Stimulated activated CD4-positive, alpha-beta T cell treated with anti-CD3 and anti-CD28 coated beads, Interleukin-4, amount 100 ng/mL, for 48 hours (primary cell): ENCODE data around the gene TOM1.
A peak's percentile ranks its signal among the peaks of the same experiment; 100 is the strongest.

Source experiments
- DNase-seq, 2 donors: peaks; one replicate each; pipeline ENCODE4 v3.0.0-alpha.2; 2020; ENCODE audit warnings: low read depth in 2 of 2

The TOM1 gene

GRCh38 chr22:35299673-35300499 is at the start of gene TOM1:
TSS of gene TOM1 (plus strand) at chr22:35299894. CDS start at chr22:35299929, 35 bp downstream.
- peak; percentile 94 to 98 for DNase-seq

GRCh38 chr22:35250156-35250555 is 49.5 kb upstream of the TOM1 start:
- no peak for DNase-seq

GRCh38 chr22:35253946-35254345 is 45.7 kb upstream of the TOM1 start:
- no peak for DNase-seq

GRCh38 chr22:35257002-35257320 is 42.7 kb upstream of the TOM1 start:
- no peak for DNase-seq

GRCh38 chr22:35257321-35258190 is 42.1 kb upstream of the TOM1 start, which contains the start of gene HMGXB4:
TSS of gene HMGXB4 (plus strand) at chr22:35257493. CDS start at chr22:35262391, 4,898 bp downstream.
- peak; percentile 74 to 82 for DNase-seq

DNA sequence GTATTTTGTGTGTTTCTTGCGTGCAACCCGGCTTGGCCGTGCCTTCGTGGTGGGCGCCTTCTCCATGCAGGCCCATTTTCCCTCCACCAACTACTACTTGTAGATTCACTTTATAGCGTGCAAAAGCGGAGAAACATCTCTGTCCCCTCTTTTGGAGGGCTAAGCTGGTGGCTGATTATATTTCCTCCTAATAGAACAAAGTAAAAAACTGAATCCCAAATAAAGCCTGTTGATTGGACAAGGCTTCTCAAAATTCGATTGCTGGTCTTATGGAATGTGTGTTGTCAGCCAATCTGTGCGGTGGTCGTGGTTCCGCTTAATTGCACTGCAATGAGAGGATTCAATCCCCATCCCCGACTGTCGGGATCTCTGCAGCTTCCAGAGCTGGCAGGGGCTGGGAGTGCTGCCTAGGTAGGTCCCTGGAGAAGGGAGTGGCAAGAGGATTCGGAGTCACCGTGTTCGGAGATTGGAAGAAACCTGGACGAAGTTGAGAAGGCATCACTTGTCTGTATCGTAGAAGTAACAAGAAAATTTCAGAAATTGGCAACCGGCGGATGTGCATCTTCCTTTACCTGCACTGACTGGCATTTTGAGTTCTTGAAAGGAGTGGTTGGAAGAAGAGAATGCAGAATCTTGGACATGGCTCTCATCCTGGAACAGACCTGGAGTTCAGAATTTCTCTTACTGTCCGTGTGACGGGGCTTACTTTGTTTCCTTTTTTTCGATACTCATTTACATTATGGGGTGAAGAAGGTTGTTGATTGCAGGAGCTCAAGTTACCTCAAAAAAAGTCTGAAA is 41.3 kb upstream of the TOM1 start:
- no peak for DNase-seq

- DNase-seq: no peak
These were observed 34.7 kb upstream of the TOM1 start for GRCh38 chr22:35264986-35265385.

GRCh38 chr22:35266277-35266676 is 33.4 kb upstream of the TOM1 start:
- DNase-seq: no peak

DNA sequence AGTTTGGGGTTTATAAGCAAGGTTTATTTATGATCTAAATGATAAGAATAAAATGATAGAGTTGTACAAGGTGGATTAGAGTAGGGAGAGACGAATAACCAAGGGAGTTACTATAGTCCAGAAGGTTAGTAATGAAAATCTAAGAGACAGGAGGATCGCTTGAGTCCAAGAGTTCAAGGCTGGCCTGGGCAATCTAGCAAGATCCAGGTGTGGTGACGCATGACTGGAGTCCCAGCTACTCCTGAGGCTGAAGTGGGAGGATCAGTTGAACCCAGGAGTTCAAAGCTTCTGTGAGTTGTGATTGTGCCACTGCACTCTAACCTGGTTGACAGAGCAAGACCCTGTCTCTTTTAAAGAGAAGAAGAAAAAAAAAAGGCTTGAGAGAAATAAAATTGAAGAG is 30.1 kb upstream of the TOM1 start:
- no peak for DNase-seq

- no peak for DNase-seq
These were observed 25.4 kb upstream of the TOM1 start for GRCh38 chr22:35274154-35274871.

- no peak for DNase-seq
These were observed 24.1 kb upstream of the TOM1 start for GRCh38 chr22:35275580-35275979.

GRCh38 chr22:35276019-35276418 is 23.7 kb upstream of the TOM1 start:
- no peak for DNase-seq

GRCh38 chr22:35288116-35288515 is 11.6 kb upstream of the TOM1 start:
- DNase-seq: no peak

GRCh38 chr22:35292786-35293185 is 6.9 kb upstream of the TOM1 start:
- DNase-seq: no peak

DNA sequence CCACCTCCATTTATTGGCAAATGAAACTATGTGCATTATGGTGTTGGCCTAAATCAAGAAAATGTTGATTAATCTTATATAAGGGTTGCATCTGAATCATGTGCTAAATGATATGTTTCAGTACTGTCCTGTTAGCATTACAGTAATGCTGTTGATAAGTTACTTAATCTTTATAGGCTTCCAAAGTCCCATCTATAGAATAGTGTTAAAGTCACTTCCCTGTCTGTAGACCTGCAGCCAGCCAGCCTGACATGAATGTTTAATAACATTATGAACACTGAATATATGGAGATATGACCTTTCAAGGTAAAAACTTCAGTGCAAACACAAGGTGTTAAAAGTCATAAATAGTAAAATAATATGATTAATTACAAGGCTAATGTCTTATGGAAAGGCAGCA is 3.6 kb upstream of the TOM1 start:
- DNase-seq: no peak

- DNase-seq: no peak
These were observed 449 bp upstream of the TOM1 start for GRCh38 chr22:35299217-35299672.

GRCh38 chr22:35301372-35301874 is 1.7 kb downstream of the TOM1 start:
- no peak for DNase-seq

DNA sequence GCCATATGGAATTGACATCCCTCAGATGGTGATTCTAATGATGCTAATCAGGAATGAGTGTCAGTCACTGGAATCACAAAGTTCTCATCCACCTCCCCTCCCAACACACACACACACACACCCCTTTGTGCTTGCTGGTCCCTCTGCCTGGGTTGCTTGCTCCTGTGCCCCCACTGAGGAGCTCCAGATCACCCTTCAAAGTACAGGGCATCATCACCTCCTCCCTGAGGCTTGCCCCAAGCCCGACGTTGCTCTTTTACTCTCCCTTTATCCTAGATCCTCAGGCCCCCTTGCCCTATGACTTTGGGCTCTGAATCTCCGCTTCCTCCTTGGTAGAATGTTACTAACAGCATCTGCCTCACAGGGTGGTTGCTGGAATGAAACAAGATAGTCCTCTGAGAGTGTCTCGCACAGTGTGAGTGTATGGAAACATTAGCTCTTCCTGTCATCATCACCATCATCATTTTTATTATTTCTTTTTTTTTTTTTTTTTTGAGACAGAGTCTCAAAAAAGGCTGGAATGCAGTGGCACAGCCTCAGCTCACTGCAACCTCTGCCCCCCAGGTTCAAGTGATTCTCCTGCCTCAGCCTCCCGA is 3.4 kb downstream of the TOM1 start:
- DNase-seq: no peak

DNA sequence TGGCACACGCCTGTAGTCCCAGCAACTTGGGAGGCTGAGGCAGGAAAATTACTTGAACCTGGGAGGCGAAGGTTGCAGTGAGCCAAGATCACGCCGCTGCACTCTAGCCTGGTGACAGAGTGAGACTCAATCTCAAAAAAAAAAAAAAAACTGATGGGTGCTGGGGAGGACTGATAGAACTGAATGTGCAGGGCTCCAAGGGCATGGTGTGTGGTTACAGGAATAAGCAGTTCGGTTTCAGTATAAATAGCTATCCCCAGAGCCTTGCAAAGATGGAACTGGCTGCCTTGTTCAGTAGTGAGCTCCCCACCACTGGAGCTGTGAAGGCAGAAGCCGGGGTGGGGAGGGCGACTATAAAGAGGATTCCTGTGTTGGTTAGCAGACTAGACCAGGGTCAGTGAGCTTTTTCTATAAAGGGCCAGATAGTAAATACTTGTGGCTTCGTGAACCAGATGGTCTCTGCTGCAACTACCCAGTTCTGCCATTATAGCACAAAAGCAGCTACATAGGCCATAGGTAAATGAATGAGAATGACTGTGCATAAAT is 5.9 kb downstream of the TOM1 start:
- DNase-seq: no peak

- DNase-seq: no peak
These were observed 6.8 kb downstream of the TOM1 start for GRCh38 chr22:35306350-35306967.
